SU-DHL-6 (cell line): ENCODE data around the gene EPHB1.

Experiments
- H2AFZ ChIP-seq: fragments of 200-600 bp; sonication (generic); 2 replicates; pipeline ENCODE4 v1.6.1; 2014; ENCODE audit warnings: low read depth, mild to moderate bottlenecking, moderate library complexity, mixed read lengths, antibody characterized with exemption, low read length; ENCODE audit not compliant: severe bottlenecking
- H3F3A ChIP-seq: fragments of 200-600 bp; shearing (Covaris generic); 2 replicates; pipeline ENCODE4 v1.6.0; 2016; ENCODE audit warnings: antibody characterized with exemption, mild to moderate bottlenecking; ENCODE audit not compliant: insufficient read depth
- H3K27ac ChIP-seq: fragments of 200-600 bp; sonication (generic); 2 replicates; pipeline ENCODE4 v1.5.1; 2016; ENCODE audit warnings: low read depth, mild to moderate bottlenecking, low read length, moderate library complexity, mixed read lengths
- H3K27me3 ChIP-seq: fragments of 200-600 bp; sonication (generic), shearing (Covaris generic); 2 replicates; pipeline ENCODE4 v1.6.0; 2014; ENCODE audit warnings: mild to moderate bottlenecking, low read length
- H3K36me3 ChIP-seq: fragments of 200-600 bp; sonication (generic); 2 replicates; pipeline ENCODE4 v1.6.1; 2014; ENCODE audit warnings: mild to moderate bottlenecking, low read length, mixed read lengths
- H3K4me2 ChIP-seq: fragments of 300-600, 200-600 bp; shearing (Covaris generic), sonication (generic); 2 replicates; pipeline ENCODE4 v1.6.0; 2014; ENCODE audit warnings: low read length, low read depth, mild to moderate bottlenecking; ENCODE audit not compliant: poor library complexity, severe bottlenecking
- H3K4me3 ChIP-seq: fragments of 200-600 bp; sonication (generic); 2 replicates; pipeline ENCODE4 v1.5.1; 2014; ENCODE audit warnings: antibody characterized with exemption, low read length, mild to moderate bottlenecking, mixed read lengths; ENCODE audit not compliant: insufficient read depth, poor library complexity, severe bottlenecking
- H3K79me2 ChIP-seq: fragments of 200-600 bp; sonication (generic); 2 replicates; pipeline ENCODE4 v1.6.1; 2014; ENCODE audit warnings: mild to moderate bottlenecking, low read length, moderate library complexity; ENCODE audit not compliant: insufficient read depth
- H3K9ac ChIP-seq: fragments of 200-600 bp; sonication (generic); 2 replicates; pipeline ENCODE4 v1.7.0; 2014; ENCODE audit warnings: mild to moderate bottlenecking, low read length
- H3K9me2 ChIP-seq: fragments of 200-600 bp; sonication (generic); replicated peaks from 2 replicates; pipeline ENCODE4 v1.6.1; 2014; ENCODE audit warnings: low read length; ENCODE audit not compliant: insufficient read depth
- H3K9me3 ChIP-seq: fragments of 200-600 bp; sonication (generic); 2 replicates; pipeline ENCODE4 v1.6.1; 2014; ENCODE audit warnings: low read length, mixed read lengths; ENCODE audit not compliant: insufficient read depth
- H4K20me1 ChIP-seq: fragments of 200-600 bp; sonication (generic); 2 replicates; pipeline ENCODE4 v1.6.1; 2014; ENCODE audit warnings: low read depth, mild to moderate bottlenecking, antibody characterized with exemption, low read length, moderate library complexity, mixed read lengths
- EZH2phosphoT487 ChIP-seq: fragments of 200-600 bp; sonication (generic), shearing (Covaris generic); conservative IDR thresholded peaks from 2 replicates; pipeline ENCODE4 v1.6.1; 2018; ENCODE audit warnings: mild to moderate bottlenecking, antibody characterized with exemption, low read length, moderate library complexity, mixed read lengths
- TF ChIP-seq, protein P1 (sequence below): fragments of 200-600 bp; sonication (generic); IDR thresholded peaks from one replicate; pipeline ENCODE4 v1.5.1; 2017; ENCODE audit warnings: antibody characterized with exemption, mild to moderate bottlenecking, low read length, moderate library complexity; ENCODE audit not compliant: insufficient read depth, poor library complexity, severe bottlenecking

Gene EPHB1

DNA sequence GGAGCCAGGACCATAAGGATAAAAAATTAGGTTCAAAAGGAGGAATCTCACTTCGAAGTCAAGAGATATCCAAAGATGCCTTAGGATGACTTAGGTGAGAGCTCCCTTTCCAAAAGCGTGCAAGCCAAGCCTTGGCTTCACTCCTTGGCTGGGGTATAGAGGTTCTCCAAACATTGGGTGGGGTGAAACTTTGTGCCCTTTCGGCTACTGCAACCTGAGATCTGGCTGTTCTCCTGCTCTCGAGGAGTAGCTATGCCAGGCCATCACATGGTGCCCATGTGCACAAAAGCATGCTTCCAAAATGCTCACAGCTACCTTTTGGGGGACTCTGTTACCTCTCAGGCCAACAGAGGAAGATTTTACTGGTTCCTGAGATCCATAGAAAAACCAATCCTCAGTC lies 373.8 kb downstream of the EPHB1 start:
- TF ChIP-seq, protein P1, sequence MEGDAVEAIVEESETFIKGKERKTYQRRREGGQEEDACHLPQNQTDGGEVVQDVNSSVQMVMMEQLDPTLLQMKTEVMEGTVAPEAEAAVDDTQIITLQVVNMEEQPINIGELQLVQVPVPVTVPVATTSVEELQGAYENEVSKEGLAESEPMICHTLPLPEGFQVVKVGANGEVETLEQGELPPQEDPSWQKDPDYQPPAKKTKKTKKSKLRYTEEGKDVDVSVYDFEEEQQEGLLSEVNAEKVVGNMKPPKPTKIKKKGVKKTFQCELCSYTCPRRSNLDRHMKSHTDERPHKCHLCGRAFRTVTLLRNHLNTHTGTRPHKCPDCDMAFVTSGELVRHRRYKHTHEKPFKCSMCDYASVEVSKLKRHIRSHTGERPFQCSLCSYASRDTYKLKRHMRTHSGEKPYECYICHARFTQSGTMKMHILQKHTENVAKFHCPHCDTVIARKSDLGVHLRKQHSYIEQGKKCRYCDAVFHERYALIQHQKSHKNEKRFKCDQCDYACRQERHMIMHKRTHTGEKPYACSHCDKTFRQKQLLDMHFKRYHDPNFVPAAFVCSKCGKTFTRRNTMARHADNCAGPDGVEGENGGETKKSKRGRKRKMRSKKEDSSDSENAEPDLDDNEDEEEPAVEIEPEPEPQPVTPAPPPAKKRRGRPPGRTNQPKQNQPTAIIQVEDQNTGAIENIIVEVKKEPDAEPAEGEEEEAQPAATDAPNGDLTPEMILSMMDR = no peak
- no peak for TF ChIP-seq EZH2phosphoT487
- Histone ChIP-seq H4K20me1 (no peaks in the 10 kb centered on the region), H3K27me3 (no peaks in the 10 kb centered on the region), H2AFZ (no peak overlapping the region), H3K27ac (no peak overlapping the region), H3K9me3 (no peaks in the 10 kb centered on the region), H3K79me2 (no peaks in the 10 kb centered on the region), H3K9ac (no peak overlapping the region), H3K9me2 (no peaks in the 10 kb centered on the region), H3K4me3 (no peak overlapping the region), H3K36me3 (no peaks in the 10 kb centered on the region), H3K4me2 (no peak overlapping the region), H3F3A (no peaks in the 10 kb centered on the region)

GRCh38 chr3:135169651-135170050 lies 374.6 kb downstream of the EPHB1 start:
- TF ChIP-seq, protein P1 = no peak
- no peak for TF ChIP-seq EZH2phosphoT487
- Histone ChIP-seq H3K9ac (no peak overlapping the region), H3K9me2 (no peaks in the 10 kb centered on the region), H4K20me1 (no peaks in the 10 kb centered on the region), H3K27me3 (no peaks in the 10 kb centered on the region), H3K9me3 (no peaks in the 10 kb centered on the region), H2AFZ (no peak overlapping the region), H3K27ac (no peak overlapping the region), H3F3A (no peaks in the 10 kb centered on the region), H3K79me2 (no peaks in the 10 kb centered on the region), H3K4me3 (no peak overlapping the region), H3K36me3 (no peaks in the 10 kb centered on the region), H3K4me2 (no peak overlapping the region)

- Histone ChIP-seq H4K20me1 (no peaks in the 10 kb centered on the region), H3K4me2 (no peak overlapping the region), H3F3A (no peaks in the 10 kb centered on the region), H3K27me3 (no peaks in the 10 kb centered on the region), H3K27ac (no peak overlapping the region), H3K4me3 (no peak overlapping the region), H3K79me2 (no peaks in the 10 kb centered on the region), H3K9me2 (no peaks in the 10 kb centered on the region), H3K36me3 (no peaks in the 10 kb centered on the region), H3K9ac (no peak overlapping the region), H3K9me3 (no peaks in the 10 kb centered on the region), H2AFZ (no peak overlapping the region)
- TF ChIP-seq EZH2phosphoT487 = no peak
- TF ChIP-seq, protein P1 = no peak
Measured at GRCh38 chr3:135170732-135171131, 375.7 kb downstream of the EPHB1 start.
